Activated CD8-positive, alpha-beta memory T cell treated with anti-CD3 and anti-CD28 coated beads, Interleukin-2, amount 50 U/mL, for 48 hours (primary cell): ENCODE measurements around the gene DCLK2.

Source experiments
- DNase-seq: peaks from one replicate; pipeline ENCODE4 v3.0.0-alpha.2; 2020

DCLK2 gene

GRCh38 chr4:150123087-150123486 lies 44.8 kb downstream of the DCLK2 start:
- DNase-seq = no peak

- no peak for DNase-seq
Observed at GRCh38 chr4:150123796-150124677, 45.8 kb downstream of the DCLK2 start.

DNA sequence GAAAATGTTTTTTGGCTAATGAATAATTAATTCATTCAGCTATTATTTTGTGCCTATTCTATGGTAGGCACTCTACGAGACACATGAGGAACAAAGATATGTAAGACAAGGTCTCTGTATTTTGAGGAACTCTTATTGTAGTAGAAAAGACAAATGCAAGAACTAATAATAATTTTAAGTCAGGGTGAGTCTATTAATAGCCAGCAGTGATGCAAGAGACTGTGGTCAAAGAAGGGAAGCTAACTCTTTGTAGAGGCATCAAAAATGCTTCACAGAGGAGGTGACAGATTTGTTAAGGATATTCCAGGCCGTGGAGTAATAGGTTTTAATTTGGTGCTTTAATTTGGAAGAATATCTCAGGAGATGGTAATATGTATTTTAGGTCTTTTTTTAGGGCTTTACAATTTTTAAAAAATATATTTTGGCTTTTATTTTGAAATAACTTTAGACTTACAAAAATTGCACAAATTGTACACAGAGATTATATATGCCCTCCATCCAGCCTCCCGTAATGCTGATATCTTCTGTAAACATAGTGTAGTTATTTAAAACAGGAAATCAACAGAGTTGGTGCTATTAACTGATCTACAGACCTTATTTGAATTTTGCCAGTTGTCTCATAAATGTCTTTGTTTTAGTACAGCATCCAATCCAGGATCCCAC lies 48.1 kb downstream of the DCLK2 start:
- DNase-seq = no peak

GRCh38 chr4:150126864-150127203 lies 48.6 kb downstream of the DCLK2 start:
- DNase-seq = no peak

DNA sequence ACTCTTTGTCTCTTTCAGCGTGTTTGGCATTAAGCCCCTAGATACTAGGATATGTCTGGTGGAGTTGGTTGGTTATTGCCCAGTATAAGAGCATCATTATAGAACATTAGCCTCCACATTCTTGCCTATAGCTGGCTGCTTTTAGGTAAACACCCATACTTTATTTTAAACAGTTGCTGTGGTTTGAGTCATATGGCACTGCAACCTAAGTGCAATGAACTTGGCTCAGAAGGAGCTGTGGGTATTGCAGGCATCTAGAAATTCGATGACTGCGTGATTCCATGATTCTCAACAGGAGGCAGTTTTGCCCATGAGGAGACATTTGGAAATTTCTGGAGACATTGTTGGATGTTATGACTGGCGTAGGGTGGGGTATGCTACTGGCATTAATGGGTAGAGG lies 49.5 kb downstream of the DCLK2 start:
- no peak for DNase-seq

- no peak for DNase-seq
Observed at GRCh38 chr4:150130933-150131332, 52.7 kb downstream of the DCLK2 start.

GRCh38 chr4:150131581-150132228 lies 53.5 kb downstream of the DCLK2 start:
- DNase-seq = no peak

GRCh38 chr4:150133605-150134004 lies 55.4 kb downstream of the DCLK2 start:
- DNase-seq = no peak

GRCh38 chr4:150135134-150135772 lies 57.0 kb downstream of the DCLK2 start:
- no peak for DNase-seq

- no peak for DNase-seq
Observed at GRCh38 chr4:150136036-150136435, 57.8 kb downstream of the DCLK2 start.

DNA sequence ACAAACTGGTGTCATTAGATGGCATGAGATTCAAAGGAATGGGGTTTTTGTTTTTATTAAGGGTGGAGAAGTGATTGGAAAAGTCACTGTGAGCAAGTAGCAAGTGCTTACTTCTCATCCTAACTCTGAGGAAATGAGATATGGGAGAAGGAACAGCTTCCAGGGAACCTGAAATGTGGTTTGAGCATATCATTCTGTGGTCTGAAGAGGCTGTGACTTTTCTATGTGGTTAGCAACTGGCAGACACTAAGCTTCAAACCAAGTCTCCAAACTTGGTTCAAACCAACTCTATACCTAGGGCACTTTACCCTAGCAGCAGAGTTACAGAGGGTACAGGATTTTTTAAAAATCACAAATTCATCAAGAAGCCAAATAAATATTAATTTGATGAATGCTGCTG lies 58.2 kb downstream of the DCLK2 start:
- no peak for DNase-seq

DNA sequence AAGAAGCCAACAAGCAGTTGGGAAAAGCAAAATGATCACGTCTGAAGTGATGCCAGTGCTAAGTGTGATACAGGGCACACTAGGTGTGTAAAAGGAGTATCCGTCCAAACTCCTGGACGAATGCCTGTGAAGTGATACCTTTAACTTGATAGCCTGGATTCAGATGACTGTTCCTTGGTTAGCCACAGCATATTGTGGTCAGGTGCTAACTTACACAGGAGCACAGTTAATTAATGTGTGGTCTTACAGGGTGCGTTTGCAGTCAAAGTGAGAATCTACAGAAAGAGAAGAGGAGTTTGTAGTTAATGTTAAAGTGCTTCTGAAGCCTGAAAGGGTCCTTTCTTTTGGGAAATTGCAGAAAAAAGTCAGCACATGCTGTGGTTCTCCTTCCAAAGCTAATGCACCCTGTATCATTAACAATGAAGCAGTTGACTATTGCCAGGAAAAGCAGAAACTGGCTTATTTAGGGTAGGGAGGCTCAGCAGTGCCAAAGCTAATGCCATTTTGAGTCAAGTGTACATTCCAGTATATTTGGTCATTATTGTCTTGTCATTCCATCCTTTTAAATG lies 61.1 kb downstream of the DCLK2 start:
- no peak for DNase-seq

DNA sequence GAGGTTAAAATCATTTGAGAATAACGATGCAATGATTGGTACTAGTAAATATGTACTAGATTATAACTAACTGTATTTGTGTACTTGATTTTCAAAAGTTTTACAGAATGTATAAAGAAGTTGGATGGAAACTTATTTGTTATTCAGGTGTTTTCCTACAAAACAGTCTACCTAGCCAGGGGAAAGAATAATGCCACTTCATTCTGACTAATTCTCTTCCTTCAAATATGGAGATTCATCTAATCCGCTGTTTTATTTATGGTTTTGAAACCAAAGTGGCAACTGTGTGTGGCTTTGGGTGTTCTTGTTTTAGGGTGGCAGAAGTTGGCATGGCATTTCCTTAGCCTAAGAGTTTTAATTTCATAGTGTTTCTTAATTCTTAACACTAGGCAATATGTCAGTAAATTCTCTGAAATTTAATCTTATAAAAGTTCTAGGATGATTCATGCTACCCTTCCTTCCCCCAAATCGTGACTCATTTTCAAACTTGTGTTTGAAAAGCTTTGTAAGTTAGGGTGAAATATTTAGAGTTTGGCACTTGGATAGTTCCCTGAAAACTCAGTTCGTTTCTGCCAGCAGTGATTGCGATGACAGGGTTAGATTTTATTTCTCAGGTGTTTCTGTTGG lies 62.6 kb downstream of the DCLK2 start:
- no peak for DNase-seq

DNA sequence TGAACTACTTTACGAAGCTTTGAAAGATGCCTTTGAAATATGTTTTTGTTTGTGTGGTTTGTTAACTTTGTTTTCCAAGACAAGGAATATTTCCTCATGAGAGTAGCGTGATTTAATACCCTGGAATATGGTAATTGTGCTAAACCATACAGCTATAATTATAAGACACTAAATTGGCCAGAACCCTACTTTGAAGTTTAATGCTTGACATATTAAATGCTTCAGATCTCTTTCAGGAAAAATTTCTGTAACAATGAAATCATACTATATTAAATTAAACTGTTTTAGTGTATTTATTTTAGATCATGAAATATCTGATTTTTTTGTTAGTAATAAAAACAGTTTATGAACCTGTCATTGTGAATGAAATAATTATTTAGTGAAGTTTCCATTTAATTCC lies 63.5 kb downstream of the DCLK2 start:
- DNase-seq = no peak

GRCh38 chr4:150142831-150143230 lies 64.6 kb downstream of the DCLK2 start:
- no peak for DNase-seq

DNA sequence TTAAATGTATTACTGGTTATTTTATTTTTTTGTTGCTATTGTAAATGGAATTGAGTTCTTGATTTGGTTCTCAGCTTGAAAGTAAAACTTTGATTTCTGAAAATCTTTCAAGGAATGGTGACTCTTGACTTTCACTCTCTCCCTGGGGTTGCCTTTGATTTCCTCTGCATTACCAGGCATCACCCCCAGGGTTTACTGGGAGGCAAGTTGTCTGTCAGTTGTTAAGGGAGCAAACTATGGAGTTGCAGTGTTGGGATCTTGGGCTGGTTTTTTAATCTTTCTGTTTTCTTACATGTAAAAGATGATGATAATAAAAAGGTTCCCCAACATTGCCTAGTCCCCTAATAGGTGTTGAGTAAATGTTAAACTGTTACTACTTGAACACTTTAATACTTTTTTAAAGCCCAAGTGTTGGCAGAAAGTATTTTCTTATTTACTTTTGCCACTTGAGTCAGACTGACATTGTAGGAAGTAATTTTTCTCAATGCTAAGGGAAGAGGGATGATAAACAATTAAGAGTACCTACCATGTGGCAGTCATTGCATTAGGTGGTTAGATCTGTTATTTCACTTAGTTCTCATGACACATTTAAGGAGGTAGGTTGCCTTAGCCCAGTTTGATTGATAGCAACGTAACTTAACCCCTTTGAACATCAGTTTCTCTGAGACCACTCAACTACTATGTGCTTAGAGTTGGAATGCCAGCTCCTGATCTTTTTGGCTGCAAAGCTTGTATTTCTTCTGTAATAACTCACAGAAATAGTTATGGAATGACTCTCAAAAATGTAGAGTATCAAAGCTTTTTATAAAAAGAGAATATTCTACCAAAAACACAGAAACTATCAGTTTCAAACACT lies 67.1 kb downstream of the DCLK2 start:
- DNase-seq = no peak

GRCh38 chr4:150145946-150146340 lies 67.7 kb downstream of the DCLK2 start:
- no peak for DNase-seq

DNA sequence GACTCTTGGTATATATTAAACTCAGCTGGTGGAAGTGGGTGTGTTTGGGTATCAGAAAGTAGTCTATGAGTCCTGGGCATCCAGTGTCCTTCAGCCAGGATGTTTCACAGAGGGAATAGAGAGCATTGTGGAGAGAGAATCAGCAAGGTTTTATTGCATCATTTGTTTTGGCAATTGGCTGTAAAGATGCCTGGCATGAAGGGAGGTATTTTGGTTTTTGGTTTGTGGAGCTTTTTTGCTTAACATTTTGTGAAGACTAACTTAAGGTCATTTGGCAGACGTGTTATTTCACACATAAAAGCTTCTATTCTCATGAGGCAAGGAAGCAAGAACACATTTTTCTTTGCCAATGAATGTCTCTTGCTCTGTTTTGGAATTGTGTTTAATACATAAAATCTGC lies 71.1 kb downstream of the DCLK2 start:
- DNase-seq = no peak

GRCh38 chr4:150150629-150151062 lies 72.4 kb downstream of the DCLK2 start:
- DNase-seq = no peak

DNA sequence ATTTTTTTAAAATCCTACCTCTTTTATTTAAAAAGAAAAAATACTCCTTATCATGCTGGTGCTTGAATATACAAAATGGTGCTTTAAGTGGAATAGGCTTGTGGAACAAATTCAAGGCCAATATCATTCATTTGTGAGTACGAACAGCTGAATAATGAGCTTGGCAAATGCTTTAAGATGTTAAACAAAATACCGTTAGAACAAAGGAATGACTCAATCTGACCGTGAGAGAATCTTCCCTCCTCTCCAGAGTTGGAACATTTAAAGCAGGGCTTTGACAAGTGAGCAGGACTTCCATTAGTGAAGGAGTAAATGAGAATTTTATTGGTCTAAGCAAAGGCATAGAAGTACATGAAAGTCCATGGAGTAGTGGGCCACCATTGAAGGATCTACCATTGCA lies 74.5 kb downstream of the DCLK2 start:
- no peak for DNase-seq

DNA sequence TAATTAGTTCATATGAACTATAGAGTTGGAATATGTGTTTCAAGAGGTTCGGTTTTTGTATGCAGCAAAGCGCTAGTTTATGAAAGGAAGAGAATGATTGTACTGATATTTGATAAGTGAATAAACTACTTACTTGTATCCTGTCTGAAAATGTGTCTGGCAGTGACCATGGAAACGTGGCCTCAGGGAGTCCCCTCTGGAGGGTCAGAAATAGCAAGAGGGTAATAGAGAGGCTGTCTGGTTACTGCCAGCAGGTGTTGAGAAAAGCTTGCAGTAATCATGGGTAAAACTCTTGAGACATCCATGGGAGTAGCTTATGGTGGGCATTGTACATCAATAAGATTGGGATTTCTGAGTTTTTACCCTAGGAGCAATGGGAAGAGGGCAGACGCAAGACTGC lies 77.1 kb downstream of the DCLK2 start:
- no peak for DNase-seq

DNA sequence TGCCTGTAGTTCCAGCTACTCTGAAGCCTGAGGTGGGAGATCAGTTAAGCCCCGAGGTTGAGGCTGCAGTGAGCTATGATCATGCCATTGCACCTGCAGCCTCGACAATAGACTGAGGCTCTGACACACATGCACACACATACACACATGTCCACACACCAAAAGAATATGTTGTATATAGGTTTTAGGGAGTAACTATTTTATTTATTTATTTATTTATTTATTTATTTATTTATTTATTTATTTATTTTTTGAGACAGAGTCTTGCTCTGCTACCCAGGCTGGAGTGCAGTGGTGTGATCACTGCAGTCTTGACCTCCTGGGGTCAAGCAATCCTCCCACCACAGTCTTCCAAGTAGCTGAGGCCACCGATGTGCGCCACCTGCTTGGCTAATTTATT lies 78.3 kb downstream of the DCLK2 start:
- DNase-seq = no peak
